ENCODE results near the gene SFRP5.

Gene SFRP5

GRCh38 chr10:97780841-97781617 lies 9.2 kb upstream of the SFRP5 start:
- no peak overlapping the region for H3K4me3 ChIP-seq (ENCODE audit: control insufficient read depth, low read depth, low read length)
- no peak for TF ChIP-seq CTCF (IDR thresholded peaks at IDR 0.05; ENCODE audit: control insufficient read depth, insufficient read depth, low read depth, low read length, missing control alignments)
- no peak for DNase-seq (ENCODE audit: low read depth)

- TF ChIP-seq CTCF (IDR thresholded peaks at IDR 0.05; ENCODE audit: control insufficient read depth, insufficient read depth, low read depth, low read length, missing control alignments): no peak
Observed at GRCh38 chr10:97779975-97780374, 8.2 kb upstream of the SFRP5 start.

GRCh38 chr10:97779492-97779891 lies 7.7 kb upstream of the SFRP5 start:
- no peak overlapping the region for H3K4me3 ChIP-seq (ENCODE audit: control insufficient read depth, low read depth, low read length)
- TF ChIP-seq CTCF (IDR thresholded peaks at IDR 0.05; ENCODE audit: control insufficient read depth, insufficient read depth, low read depth, low read length, missing control alignments): no peak
- no peak for DNase-seq (ENCODE audit: low read depth)

More at GRCh38 chr10:97779975-97780374, 8.2 kb upstream of the SFRP5 start:
- DNase-seq (ENCODE audit: low read depth): no peak
- H3K4me3 ChIP-seq (ENCODE audit: control insufficient read depth, low read depth, low read length): no peak overlapping the region

- TF ChIP-seq CTCF (IDR thresholded peaks at IDR 0.05; ENCODE audit: control insufficient read depth, insufficient read depth, low read depth, low read length, missing control alignments): no peak
- DNase-seq (ENCODE audit: low read depth): no peak
- no peak overlapping the region for H3K4me3 ChIP-seq (ENCODE audit: control insufficient read depth, low read depth, low read length)
Observed at GRCh38 chr10:97778452-97779302, 6.9 kb upstream of the SFRP5 start.

GRCh38 chr10:97777143-97777542 lies 5.3 kb upstream of the SFRP5 start:
- H3K4me3 ChIP-seq (ENCODE audit: control insufficient read depth, low read depth, low read length): no peak overlapping the region
- no peak for TF ChIP-seq CTCF (IDR thresholded peaks at IDR 0.05; ENCODE audit: control insufficient read depth, insufficient read depth, low read depth, low read length, missing control alignments)
- DNase-seq (ENCODE audit: low read depth): no peak

GRCh38 chr10:97774811-97775294 lies 3.1 kb upstream of the SFRP5 start:
- no peak overlapping the region for H3K4me3 ChIP-seq (ENCODE audit: control insufficient read depth, low read depth, low read length)
- DNase-seq (ENCODE audit: low read depth): no peak

More at GRCh38 chr10:97774811-97775294, 3.1 kb upstream of the SFRP5 start:
- TF ChIP-seq CTCF (IDR thresholded peaks at IDR 0.05; ENCODE audit: control insufficient read depth, insufficient read depth, low read depth, low read length, missing control alignments): no peak
